ENCODE data around the gene RALY. TPM values are rescaled to one million over a fixed set of nuclear protein-coding genes. Genes with fewer than 3 reads are reported as not detected.

RALY gene
- total and polyA plus RNA-seq, 2 donors (not counting 3 experiments of a cell fraction or from before 2014, with no cell fraction given): 142 to 146 TPM

DNA sequence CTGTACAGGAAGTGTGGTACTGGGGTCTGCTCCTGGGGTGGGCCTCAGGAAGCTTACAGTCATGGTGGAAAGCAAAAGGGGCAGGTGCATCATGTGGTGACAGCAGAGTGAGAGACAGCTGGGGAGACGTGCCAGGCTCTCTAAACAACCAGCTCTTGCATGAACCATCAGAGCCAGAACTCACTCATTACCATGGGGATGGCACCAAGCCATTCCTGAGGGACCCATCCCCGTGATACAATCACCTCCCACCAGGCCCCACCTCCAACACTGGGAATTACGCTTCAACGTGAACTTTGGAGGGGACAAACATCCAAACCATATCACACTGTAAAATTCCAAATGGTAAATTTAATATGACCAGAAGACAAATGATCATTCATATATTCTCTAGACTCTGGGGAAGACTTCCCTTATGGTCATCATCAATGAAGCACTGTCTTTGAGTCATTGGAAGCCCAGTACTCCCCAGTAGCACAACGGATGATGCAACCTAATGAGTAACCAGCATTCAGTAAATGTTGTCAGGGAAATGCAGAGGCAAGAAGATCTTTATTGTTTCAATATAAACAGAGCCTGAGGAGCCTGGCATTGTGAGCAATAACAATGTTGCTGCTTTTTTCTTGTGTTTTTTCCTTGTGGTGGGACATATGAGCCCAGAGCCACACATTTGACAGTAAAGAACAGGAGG lies 48.2 kb upstream of the RALY start:
- dilution Hi-C loops (cut with MboI; ENCODE audit: extremely low pct_ligation_motif_present, low sequenced_read_pairs): no loop called here
- ChIA-PET CTCF (interaction anchor here (1.0 kb wide), 1 partner anchor 18 kb away, joined by 3 read pairs; no protein-coding TSS in a partner anchor), POLR2A (no interaction called here)
- H3K9me1 ChIP-seq (replicated peaks; ENCODE audit: control insufficient read depth, extremely low read depth, insufficient read depth, low read length): no peaks in the 10 kb centered on the region
- H3K27ac ChIP-seq (ENCODE audit: insufficient read depth, low read depth, low read length): no peak overlapping the region
- no peak overlapping the region for H3K4me2 ChIP-seq (ENCODE audit: insufficient read depth, low read length)
- no peaks in the 10 kb centered on the region for H4K20me1 ChIP-seq (replicated peaks; ENCODE audit: control insufficient read depth, extremely low read depth, insufficient read depth, low read length)
- H3K36me3 ChIP-seq (ENCODE audit: control insufficient read depth in 2 of 2, extremely low read depth in 1 of 2, insufficient read depth in 2 of 2, low read length in 2 of 2): no peaks in the 10 kb centered on the region
- no TSS peak for BruUV-seq (replicated peaks)
- H3K4me1 ChIP-seq (ENCODE audit: control insufficient read depth, extremely low read depth, insufficient read depth, low read length): no peaks in the 10 kb centered on the region
- H2AFZ ChIP-seq (ENCODE audit: low read depth, low read length): no peak overlapping the region
- FAIRE-seq: no peak
- intact Hi-C loops (cut with micrococcal nuclease): loop anchor here (5.0 kb wide), 1 partner anchor 122 kb away; no protein-coding TSS in a partner anchor
- no peak overlapping the region for H3K4me3 ChIP-seq (replicated peaks in 1 of 3; ENCODE audit: insufficient read depth in 1 of 3, low read depth in 1 of 3, low read length in 3 of 3)
- no peaks in the 10 kb centered on the region for H3K79me2 ChIP-seq (ENCODE audit: control insufficient read depth, insufficient read depth, low read length)
- H3K27me3 ChIP-seq (ENCODE audit: control insufficient read depth in 2 of 2, insufficient read depth in 2 of 2, low read length in 2 of 2): no peaks in the 10 kb centered on the region
- no peak overlapping the region for H3K9ac ChIP-seq (replicated peaks; ENCODE audit: extremely low read depth, insufficient read depth, low read length)
- no peaks in the 10 kb centered on the region for H3K9me3 ChIP-seq (replicated peaks; ENCODE audit: control insufficient read depth, insufficient read depth, low read length)
- TF ChIP-seq, protein P1, sequence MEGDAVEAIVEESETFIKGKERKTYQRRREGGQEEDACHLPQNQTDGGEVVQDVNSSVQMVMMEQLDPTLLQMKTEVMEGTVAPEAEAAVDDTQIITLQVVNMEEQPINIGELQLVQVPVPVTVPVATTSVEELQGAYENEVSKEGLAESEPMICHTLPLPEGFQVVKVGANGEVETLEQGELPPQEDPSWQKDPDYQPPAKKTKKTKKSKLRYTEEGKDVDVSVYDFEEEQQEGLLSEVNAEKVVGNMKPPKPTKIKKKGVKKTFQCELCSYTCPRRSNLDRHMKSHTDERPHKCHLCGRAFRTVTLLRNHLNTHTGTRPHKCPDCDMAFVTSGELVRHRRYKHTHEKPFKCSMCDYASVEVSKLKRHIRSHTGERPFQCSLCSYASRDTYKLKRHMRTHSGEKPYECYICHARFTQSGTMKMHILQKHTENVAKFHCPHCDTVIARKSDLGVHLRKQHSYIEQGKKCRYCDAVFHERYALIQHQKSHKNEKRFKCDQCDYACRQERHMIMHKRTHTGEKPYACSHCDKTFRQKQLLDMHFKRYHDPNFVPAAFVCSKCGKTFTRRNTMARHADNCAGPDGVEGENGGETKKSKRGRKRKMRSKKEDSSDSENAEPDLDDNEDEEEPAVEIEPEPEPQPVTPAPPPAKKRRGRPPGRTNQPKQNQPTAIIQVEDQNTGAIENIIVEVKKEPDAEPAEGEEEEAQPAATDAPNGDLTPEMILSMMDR (IDR thresholded peaks at IDR 0.05; ENCODE audit: extremely low read depth in 1 of 2, insufficient read depth in 1 of 2, low read depth in 1 of 2, low read length in 2 of 2): no peak
- TF ChIP-seq FOS (IDR thresholded peaks at IDR 0.05; ENCODE audit: borderline replicate concordance, insufficient read depth, low read length) (no peak), MYC (IDR thresholded peaks at IDR 0.05; ENCODE audit: low read depth, low read length) (no peak), JUN (IDR thresholded peaks at IDR 0.05; ENCODE audit: borderline replicate concordance, insufficient read depth, insufficient read length, low read depth) (no peak), POLR2AphosphoS5 (IDR thresholded peaks at IDR 0.05; ENCODE audit: insufficient read depth, low read depth, low read length) (no peak), GATA2 (IDR thresholded peaks at IDR 0.05; ENCODE audit: insufficient read depth, insufficient read length, low read depth, low read length) (no peak), POLR2A (IDR thresholded peaks at IDR 0.05; ENCODE audit: low read depth, low read length) (no peak), EZH2 (IDR thresholded peaks at IDR 0.05; ENCODE audit: borderline replicate concordance, low read depth, low read length, severe bottlenecking) (no peak)
- TF ChIP-seq, protein P2, sequence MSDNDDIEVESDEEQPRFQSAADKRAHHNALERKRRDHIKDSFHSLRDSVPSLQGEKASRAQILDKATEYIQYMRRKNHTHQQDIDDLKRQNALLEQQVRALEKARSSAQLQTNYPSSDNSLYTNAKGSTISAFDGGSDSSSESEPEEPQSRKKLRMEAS (IDR thresholded peaks at IDR 0.05; ENCODE audit: insufficient read depth, insufficient read length): no peak
- DNase-seq (ENCODE audit: low read depth, low spot score): no peak

Data from endothelial cell of umbilical vein (primary cell).